K562 (cell line): ENCODE measurements around the gene CCDC141.

Experiments used
- RAD21 ChIP-seq, 2 experiments: fragments of 250-450 bp in 1 of 2; fragments of 450-650 bp in 1 of 2; sonication (Bioruptor Pico) in 1 of 2; formaldehyde crosslinking in 1 of 2; IDR thresholded peaks in 1 of 2; conservative IDR thresholded peaks in 1 of 2; 2 replicates each; pipeline versions ENCODE4 v1.4.0 to v1.8.0; 2020 to 2022; ENCODE audit warnings: mild to moderate bottlenecking in 2 of 2, moderate library complexity in 1 of 2
- SREBF2 ChIP-seq: sonication (generic); formaldehyde crosslinking; IDR thresholded peaks from 2 replicates; pipeline ENCODE4 v1.4.0; 2020; ENCODE audit warnings: mild to moderate bottlenecking, missing genetic modification reagents
- ZNF561 ChIP-seq: fragments of 450-650 bp; formaldehyde crosslinking; conservative IDR thresholded peaks from 2 replicates; pipeline ENCODE4 v1.4.0; 2020; ENCODE audit warnings: mild to moderate bottlenecking, moderate library complexity
- ZNF778 ChIP-seq: fragments of 450-650 bp; formaldehyde crosslinking; IDR thresholded peaks from 2 replicates; pipeline ENCODE4 v1.4.0; 2020; ENCODE audit warnings: mild to moderate bottlenecking, moderate library complexity
- TF ChIP-seq, protein P1 (sequence below): fragments of 250-450 bp; sonication (Bioruptor Pico); IDR thresholded peaks from 2 replicates; pipeline ENCODE4 v1.5.0; 2020; ENCODE audit warnings: mild to moderate bottlenecking, borderline replicate concordance

DNA sequence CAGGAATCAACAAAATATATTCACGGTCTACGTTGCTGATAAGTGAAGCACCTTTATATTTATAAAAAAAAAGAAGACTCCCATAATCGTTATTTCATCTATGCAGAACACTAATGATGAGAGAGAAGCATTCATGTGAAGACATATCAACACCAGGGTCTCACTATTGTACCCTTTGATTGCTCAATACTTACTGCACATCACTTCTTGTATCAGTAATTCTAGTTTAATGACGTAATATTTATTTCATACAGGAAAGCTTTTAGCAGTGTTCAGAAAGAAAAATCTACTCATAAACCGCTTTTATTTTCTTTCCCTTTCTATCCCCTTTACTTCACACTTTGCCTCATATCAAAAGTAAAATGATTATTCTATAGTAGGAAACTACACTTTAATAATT is 30.7 kb downstream of the CCDC141 start:
- TF ChIP-seq ZNF561 (CRISPR knock-in tag) (no peak), SREBF2 (CRISPR knock-in tag) (no peak), ZNF778 (no peak), RAD21 (CRISPR knock-in tag; conservative IDR thresholded peaks at IDR 0.05 in 1 of 2, IDR thresholded peaks at IDR 0.05 in 1 of 2) (no peak)
- TF ChIP-seq, protein P1, sequence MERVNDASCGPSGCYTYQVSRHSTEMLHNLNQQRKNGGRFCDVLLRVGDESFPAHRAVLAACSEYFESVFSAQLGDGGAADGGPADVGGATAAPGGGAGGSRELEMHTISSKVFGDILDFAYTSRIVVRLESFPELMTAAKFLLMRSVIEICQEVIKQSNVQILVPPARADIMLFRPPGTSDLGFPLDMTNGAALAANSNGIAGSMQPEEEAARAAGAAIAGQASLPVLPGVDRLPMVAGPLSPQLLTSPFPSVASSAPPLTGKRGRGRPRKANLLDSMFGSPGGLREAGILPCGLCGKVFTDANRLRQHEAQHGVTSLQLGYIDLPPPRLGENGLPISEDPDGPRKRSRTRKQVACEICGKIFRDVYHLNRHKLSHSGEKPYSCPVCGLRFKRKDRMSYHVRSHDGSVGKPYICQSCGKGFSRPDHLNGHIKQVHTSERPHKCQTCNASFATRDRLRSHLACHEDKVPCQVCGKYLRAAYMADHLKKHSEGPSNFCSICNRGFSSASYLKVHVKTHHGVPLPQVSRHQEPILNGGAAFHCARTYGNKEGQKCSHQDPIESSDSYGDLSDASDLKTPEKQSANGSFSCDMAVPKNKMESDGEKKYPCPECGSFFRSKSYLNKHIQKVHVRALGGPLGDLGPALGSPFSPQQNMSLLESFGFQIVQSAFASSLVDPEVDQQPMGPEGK = no peak
